Measurements from ENCODE around the gene PON2. TPM values are rescaled to one million over a fixed set of nuclear protein-coding genes. Genes with fewer than 3 reads are reported as not detected.

PON2 gene
- total and polyA plus RNA-seq, 2 of the 13 experiments (the other 11 are each of a cell fraction or from before 2014, with no cell fraction given), result 202 to 217 TPM

DNA sequence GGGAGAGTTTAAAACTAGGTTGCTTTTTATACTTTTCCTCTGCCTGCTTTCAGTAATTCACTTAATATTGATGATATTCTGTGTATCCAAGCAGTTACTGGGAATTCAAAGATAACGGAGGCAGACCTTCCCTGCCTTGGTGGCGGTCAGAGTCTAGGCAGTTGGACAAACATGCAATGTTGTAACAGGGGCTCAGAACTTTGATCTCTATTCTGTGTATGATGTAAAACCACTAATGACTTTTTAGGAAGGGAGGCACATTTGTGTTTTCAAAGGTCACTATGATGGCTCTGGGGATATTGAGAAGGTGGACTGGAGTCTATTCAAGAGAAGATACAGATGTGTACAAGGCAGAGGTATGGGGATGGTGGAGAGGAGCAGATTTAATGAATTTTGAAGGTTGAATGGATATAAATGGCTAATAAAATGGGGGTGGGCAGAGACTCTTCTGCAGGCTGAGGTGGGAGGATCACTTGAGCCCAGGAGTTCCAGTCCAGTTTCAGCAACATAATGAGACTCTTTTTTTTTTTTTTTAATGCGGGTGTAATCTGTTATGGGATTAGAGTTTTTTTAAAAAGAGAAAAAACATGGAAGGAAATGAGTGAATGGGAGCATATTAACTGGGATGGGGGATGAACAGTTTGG, 5.7 kb upstream of the PON2 start (continued):
- TF ChIP-seq, protein P1, sequence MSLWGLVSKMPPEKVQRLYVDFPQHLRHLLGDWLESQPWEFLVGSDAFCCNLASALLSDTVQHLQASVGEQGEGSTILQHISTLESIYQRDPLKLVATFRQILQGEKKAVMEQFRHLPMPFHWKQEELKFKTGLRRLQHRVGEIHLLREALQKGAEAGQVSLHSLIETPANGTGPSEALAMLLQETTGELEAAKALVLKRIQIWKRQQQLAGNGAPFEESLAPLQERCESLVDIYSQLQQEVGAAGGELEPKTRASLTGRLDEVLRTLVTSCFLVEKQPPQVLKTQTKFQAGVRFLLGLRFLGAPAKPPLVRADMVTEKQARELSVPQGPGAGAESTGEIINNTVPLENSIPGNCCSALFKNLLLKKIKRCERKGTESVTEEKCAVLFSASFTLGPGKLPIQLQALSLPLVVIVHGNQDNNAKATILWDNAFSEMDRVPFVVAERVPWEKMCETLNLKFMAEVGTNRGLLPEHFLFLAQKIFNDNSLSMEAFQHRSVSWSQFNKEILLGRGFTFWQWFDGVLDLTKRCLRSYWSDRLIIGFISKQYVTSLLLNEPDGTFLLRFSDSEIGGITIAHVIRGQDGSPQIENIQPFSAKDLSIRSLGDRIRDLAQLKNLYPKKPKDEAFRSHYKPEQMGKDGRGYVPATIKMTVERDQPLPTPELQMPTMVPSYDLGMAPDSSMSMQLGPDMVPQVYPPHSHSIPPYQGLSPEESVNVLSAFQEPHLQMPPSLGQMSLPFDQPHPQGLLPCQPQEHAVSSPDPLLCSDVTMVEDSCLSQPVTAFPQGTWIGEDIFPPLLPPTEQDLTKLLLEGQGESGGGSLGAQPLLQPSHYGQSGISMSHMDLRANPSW (CRISPR knock-in tag; IDR thresholded peaks at IDR 0.05; ENCODE audit: borderline replicate concordance), result no peak; the same call in 1 of the 2 replicates
- TF ChIP-seq, protein P2, sequence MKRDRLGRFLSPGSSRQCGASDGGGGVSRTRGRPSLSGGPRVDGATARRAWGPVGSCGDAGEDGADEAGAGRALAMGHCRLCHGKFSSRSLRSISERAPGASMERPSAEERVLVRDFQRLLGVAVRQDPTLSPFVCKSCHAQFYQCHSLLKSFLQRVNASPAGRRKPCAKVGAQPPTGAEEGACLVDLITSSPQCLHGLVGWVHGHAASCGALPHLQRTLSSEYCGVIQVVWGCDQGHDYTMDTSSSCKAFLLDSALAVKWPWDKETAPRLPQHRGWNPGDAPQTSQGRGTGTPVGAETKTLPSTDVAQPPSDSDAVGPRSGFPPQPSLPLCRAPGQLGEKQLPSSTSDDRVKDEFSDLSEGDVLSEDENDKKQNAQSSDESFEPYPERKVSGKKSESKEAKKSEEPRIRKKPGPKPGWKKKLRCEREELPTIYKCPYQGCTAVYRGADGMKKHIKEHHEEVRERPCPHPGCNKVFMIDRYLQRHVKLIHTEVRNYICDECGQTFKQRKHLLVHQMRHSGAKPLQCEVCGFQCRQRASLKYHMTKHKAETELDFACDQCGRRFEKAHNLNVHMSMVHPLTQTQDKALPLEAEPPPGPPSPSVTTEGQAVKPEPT (CRISPR knock-in tag; IDR thresholded peaks at IDR 0.05; ENCODE audit: low read depth), result no peak
- TF ChIP-seq THAP11 (CRISPR knock-in tag; IDR thresholded peaks at IDR 0.05) (peak; percentile 60), ZSCAN22 (CRISPR knock-in tag; IDR thresholded peaks at IDR 0.05) (no peak), MAFK (conservative IDR thresholded peaks at IDR 0.05 in 1 of 2, IDR thresholded peaks at IDR 0.05 in 1 of 2; ENCODE audit: low read length in 2 of 2) (no peak), FLYWCH1 (CRISPR knock-in tag; IDR thresholded peaks at IDR 0.05) (no peak), KAT2B (IDR thresholded peaks at IDR 0.05; ENCODE audit: borderline replicate concordance, low read depth, low read length) (no peak), CC2D1A (CRISPR knock-in tag; IDR thresholded peaks at IDR 0.05) (no peak), ZNF547 (CRISPR knock-in tag; IDR thresholded peaks at IDR 0.05) (0 out of 2 replicates have a peak, but pooled peaks have one; percentile 35), FOXA3 (CRISPR knock-in tag; IDR thresholded peaks at IDR 0.05) (peak; percentile 97), STAT5B (CRISPR knock-in tag; IDR thresholded peaks at IDR 0.05) (0 out of 2 replicates have a peak, but pooled peaks have one; percentile 29)
- TF ChIP-seq, protein P3, sequence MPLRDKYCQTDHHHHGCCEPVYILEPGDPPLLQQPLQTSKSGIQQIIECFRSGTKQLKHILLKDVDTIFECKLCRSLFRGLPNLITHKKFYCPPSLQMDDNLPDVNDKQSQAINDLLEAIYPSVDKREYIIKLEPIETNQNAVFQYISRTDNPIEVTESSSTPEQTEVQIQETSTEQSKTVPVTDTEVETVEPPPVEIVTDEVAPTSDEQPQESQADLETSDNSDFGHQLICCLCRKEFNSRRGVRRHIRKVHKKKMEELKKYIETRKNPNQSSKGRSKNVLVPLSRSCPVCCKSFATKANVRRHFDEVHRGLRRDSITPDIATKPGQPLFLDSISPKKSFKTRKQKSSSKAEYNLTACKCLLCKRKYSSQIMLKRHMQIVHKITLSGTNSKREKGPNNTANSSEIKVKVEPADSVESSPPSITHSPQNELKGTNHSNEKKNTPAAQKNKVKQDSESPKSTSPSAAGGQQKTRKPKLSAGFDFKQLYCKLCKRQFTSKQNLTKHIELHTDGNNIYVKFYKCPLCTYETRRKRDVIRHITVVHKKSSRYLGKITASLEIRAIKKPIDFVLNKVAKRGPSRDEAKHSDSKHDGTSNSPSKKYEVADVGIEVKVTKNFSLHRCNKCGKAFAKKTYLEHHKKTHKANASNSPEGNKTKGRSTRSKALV (CRISPR knock-in tag; IDR thresholded peaks at IDR 0.05), result no peak
- TF ChIP-seq, protein P4, sequence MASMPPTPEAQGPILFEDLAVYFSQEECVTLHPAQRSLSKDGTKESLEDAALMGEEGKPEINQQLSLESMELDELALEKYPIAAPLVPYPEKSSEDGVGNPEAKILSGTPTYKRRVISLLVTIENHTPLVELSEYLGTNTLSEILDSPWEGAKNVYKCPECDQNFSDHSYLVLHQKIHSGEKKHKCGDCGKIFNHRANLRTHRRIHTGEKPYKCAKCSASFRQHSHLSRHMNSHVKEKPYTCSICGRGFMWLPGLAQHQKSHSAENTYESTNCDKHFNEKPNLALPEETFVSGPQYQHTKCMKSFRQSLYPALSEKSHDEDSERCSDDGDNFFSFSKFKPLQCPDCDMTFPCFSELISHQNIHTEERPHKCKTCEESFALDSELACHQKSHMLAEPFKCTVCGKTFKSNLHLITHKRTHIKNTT (CRISPR knock-in tag; IDR thresholded peaks at IDR 0.05), result no peak
- TF ChIP-seq, protein P5, sequence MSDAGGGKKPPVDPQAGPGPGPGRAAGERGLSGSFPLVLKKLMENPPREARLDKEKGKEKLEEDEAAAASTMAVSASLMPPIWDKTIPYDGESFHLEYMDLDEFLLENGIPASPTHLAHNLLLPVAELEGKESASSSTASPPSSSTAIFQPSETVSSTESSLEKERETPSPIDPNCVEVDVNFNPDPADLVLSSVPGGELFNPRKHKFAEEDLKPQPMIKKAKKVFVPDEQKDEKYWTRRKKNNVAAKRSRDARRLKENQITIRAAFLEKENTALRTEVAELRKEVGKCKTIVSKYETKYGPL (CRISPR knock-in tag; IDR thresholded peaks at IDR 0.05), result no peak
- TF ChIP-seq, protein P6, sequence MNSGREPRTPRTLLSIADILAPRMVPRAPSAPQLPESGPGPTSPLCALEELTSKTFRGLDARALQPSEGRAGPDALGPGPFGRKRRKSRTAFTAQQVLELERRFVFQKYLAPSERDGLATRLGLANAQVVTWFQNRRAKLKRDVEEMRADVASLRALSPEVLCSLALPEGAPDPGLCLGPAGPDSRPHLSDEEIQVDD (CRISPR knock-in tag; IDR thresholded peaks at IDR 0.05; ENCODE audit: borderline replicate concordance), result no peak
- TF ChIP-seq, protein P7, sequence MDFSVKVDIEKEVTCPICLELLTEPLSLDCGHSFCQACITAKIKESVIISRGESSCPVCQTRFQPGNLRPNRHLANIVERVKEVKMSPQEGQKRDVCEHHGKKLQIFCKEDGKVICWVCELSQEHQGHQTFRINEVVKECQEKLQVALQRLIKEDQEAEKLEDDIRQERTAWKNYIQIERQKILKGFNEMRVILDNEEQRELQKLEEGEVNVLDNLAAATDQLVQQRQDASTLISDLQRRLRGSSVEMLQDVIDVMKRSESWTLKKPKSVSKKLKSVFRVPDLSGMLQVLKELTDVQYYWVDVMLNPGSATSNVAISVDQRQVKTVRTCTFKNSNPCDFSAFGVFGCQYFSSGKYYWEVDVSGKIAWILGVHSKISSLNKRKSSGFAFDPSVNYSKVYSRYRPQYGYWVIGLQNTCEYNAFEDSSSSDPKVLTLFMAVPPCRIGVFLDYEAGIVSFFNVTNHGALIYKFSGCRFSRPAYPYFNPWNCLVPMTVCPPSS (IDR thresholded peaks at IDR 0.05), result no peak

Measured in HepG2 (cell line).